H1 (cell line): ENCODE data around the gene SH2D5. TPM values are rescaled to one million over a fixed set of nuclear protein-coding genes. Genes with fewer than 3 reads are reported as not detected.

Experiments used
- CTCF ChIA-PET: fragments of 300-600 bp; sonication (Branson Sonifier 250); formaldehyde crosslinking; loops from one replicate; lab custom pipeline; 2021; ENCODE audit not compliant: partially characterized antibody; lab: Charles Lee
- POLR2A ChIA-PET: fragments of 300-600 bp; sonication (Branson Sonifier 250); formaldehyde crosslinking; loops from one replicate; lab custom pipeline; 2021; ENCODE audit warnings: inconsistent platforms; ENCODE audit not compliant: partially characterized antibody; lab: Charles Lee
- DNase-seq, 2 experiments: peaks; one replicate each; pipeline versions ENCODE4 v3.0.0 to v3.0.0-alpha.2; 2010 to 2022; ENCODE audit warnings: low spot score in 2 of 2, low read depth in 1 of 2, mixed read lengths in 1 of 2
- FAIRE-seq: peaks from 2 replicates; lab custom pipeline; 2011; peaks lifted over from hg19 to GRCh38; lab: Jason Lieb, UNC
- H2AFZ ChIP-seq: 2 replicates; pipeline ENCODE4 v1.8.1; 2012; ENCODE audit warnings: low read length, inconsistent platforms
- H2AK5ac ChIP-seq: 2 replicates; pipeline ENCODE4 v1.6.1; 2013; ENCODE audit warnings: low read depth, low read length
- H2BK120ac ChIP-seq: replicated peaks from 2 replicates; pipeline ENCODE3; 2013; ENCODE audit warnings: low read depth, low read length, inconsistent platforms
- H2BK12ac ChIP-seq: 2 replicates; pipeline ENCODE4 v1.6.1; 2013; ENCODE audit warnings: low read depth, low read length
- H2BK15ac ChIP-seq: 2 replicates; pipeline ENCODE4 v1.6.1; 2013; ENCODE audit warnings: low read length
- H2BK20ac ChIP-seq: 2 replicates; pipeline ENCODE4 v1.6.1; 2013; ENCODE audit warnings: low read length
- H2BK5ac ChIP-seq: 2 replicates; pipeline ENCODE4 v1.6.1; 2013; ENCODE audit warnings: low read depth, low read length
- H3K14ac ChIP-seq: 2 replicates; pipeline ENCODE4 v1.6.1; 2013; ENCODE audit warnings: inconsistent platforms; ENCODE audit not compliant: insufficient read length
- H3K18ac ChIP-seq: 2 replicates; pipeline ENCODE4 v1.6.1; 2013; ENCODE audit warnings: low read length; ENCODE audit errors: extremely low read depth
- H3K23ac ChIP-seq: 2 replicates; pipeline ENCODE4 v1.6.1; 2013; ENCODE audit warnings: inconsistent platforms; ENCODE audit not compliant: insufficient read length
- H3K23me2 ChIP-seq: 2 replicates; pipeline ENCODE4 v1.6.1; 2013; ENCODE audit warnings: low read depth, low read length
- H3K27ac ChIP-seq: 2 replicates; pipeline ENCODE4 v1.6.1; 2011; ENCODE audit warnings: low read depth, low read length, inconsistent platforms
- H3K27me3 ChIP-seq, 4 experiments: replicated peaks in 1 of 4; 1 replicate in 1 of 4; 2 replicates in 3 of 4; pipeline versions ENCODE4 v1.6.1 to v1.8.1; 2011 to 2013; ENCODE audit warnings: low read length in 3 of 4, mild to moderate bottlenecking in 3 of 4, inconsistent platforms in 2 of 4, mixed read lengths in 2 of 4, moderate library complexity in 1 of 4; ENCODE audit not compliant: control insufficient read depth in 3 of 4, insufficient read depth in 3 of 4; ENCODE audit errors: extremely low read depth in 1 of 4
- H3K36me3 ChIP-seq, 4 experiments: 2 replicates each; pipeline versions ENCODE4 v1.6.1 to v1.8.1; 2011 to 2013; ENCODE audit warnings: mild to moderate bottlenecking in 4 of 4, low read length in 3 of 4, moderate library complexity in 2 of 4, control low read depth in 1 of 4, inconsistent platforms in 1 of 4; ENCODE audit not compliant: insufficient read depth in 4 of 4, control insufficient read depth in 2 of 4
- H3K4ac ChIP-seq: replicated peaks from 2 replicates; pipeline ENCODE3; 2013; ENCODE audit warnings: low read length, low read depth, mixed read lengths, inconsistent platforms; ENCODE audit not compliant: insufficient read length
- H3K4me1 ChIP-seq, 4 experiments: replicated peaks in 1 of 4; 1 replicate in 1 of 4; 2 replicates in 3 of 4; pipeline versions ENCODE4 v1.6.1 to v1.8.1; 2011 to 2013; ENCODE audit warnings: low read length in 3 of 4, inconsistent platforms in 2 of 4, mixed read lengths in 1 of 4; ENCODE audit not compliant: insufficient read depth in 4 of 4, control insufficient read depth in 3 of 4
- H3K4me2 ChIP-seq, 2 experiments: 2 replicates each; pipeline versions ENCODE4 v1.6.1 to v1.8.1; 2011 to 2013; ENCODE audit warnings: low read depth in 2 of 2, low read length in 2 of 2, control low read depth in 1 of 2, inconsistent platforms in 1 of 2, mild to moderate bottlenecking in 1 of 2; ENCODE audit not compliant: insufficient read depth in 1 of 2
- H3K4me3 ChIP-seq, 4 experiments: fragments of 200-600, 300-600 bp in 1 of 4; sonication (generic), shearing (Covaris generic), sonication (Bioruptor Twin) in 1 of 4; 2 replicates each; pipeline versions ENCODE4 v1.5.1 to v1.8.1; 2011 to 2016; ENCODE audit warnings: low read length in 4 of 4, low read depth in 3 of 4, control low read depth in 2 of 4, inconsistent platforms in 2 of 4, mild to moderate bottlenecking in 2 of 4, mixed read lengths in 1 of 4, moderate library complexity in 1 of 4; ENCODE audit not compliant: insufficient read depth in 2 of 4; ENCODE audit errors: extremely low read depth in 1 of 4
- H3K56ac ChIP-seq: replicated peaks from 2 replicates; pipeline ENCODE3; 2013; ENCODE audit warnings: low read depth, mild to moderate bottlenecking, mixed read lengths, low read length, inconsistent platforms; ENCODE audit not compliant: insufficient read length
- H3K79me1 ChIP-seq: 2 replicates; pipeline ENCODE4 v1.6.1; 2013; ENCODE audit warnings: low read depth, low read length, control low read depth
- H3K79me2 ChIP-seq, 2 experiments: 2 replicates each; pipeline versions ENCODE4 v1.6.1 to v1.8.1; 2012 to 2013; ENCODE audit warnings: low read length in 2 of 2, mild to moderate bottlenecking in 2 of 2, inconsistent platforms in 1 of 2; ENCODE audit not compliant: insufficient read depth in 2 of 2, control insufficient read depth in 1 of 2
- H3K9ac ChIP-seq, 4 experiments: replicated peaks in 1 of 4; 1 replicate in 1 of 4; 2 replicates in 3 of 4; pipeline versions ENCODE4 v1.6.1 to v1.8.1; 2011 to 2013; ENCODE audit warnings: low read depth in 3 of 4, low read length in 3 of 4, control low read depth in 2 of 4, mild to moderate bottlenecking in 2 of 4, moderate library complexity in 2 of 4, inconsistent platforms in 1 of 4; ENCODE audit errors: extremely low read depth in 1 of 4
- H3K9me3 ChIP-seq, 2 experiments: 2 replicates each; pipeline versions ENCODE4 v1.6.1 to v1.8.1; 2012 to 2013; ENCODE audit warnings: mild to moderate bottlenecking in 2 of 2, moderate library complexity in 2 of 2, control low read depth in 1 of 2, inconsistent platforms in 1 of 2, low read depth in 1 of 2, low read length in 1 of 2, mixed read lengths in 1 of 2; ENCODE audit not compliant: insufficient read depth in 2 of 2
- H4K20me1 ChIP-seq, 2 experiments: replicated peaks in 1 of 2; 2 replicates each; pipeline versions ENCODE3 to v1.8.1; 2011 to 2013; ENCODE audit warnings: inconsistent platforms in 2 of 2, low read length in 2 of 2, mild to moderate bottlenecking in 1 of 2; ENCODE audit not compliant: insufficient read depth in 2 of 2, control insufficient read depth in 1 of 2
- H4K5ac ChIP-seq: 2 replicates; pipeline ENCODE4 v1.6.1; 2013; ENCODE audit warnings: low read length, low read depth, mixed read lengths, inconsistent platforms; ENCODE audit not compliant: insufficient read length
- H4K8ac ChIP-seq: 2 replicates; pipeline ENCODE4 v1.8.0; 2013; ENCODE audit warnings: mild to moderate bottlenecking, moderate library complexity, low read length, inconsistent platforms; ENCODE audit not compliant: insufficient read depth; ENCODE audit errors: extremely low read depth
- H4K91ac ChIP-seq: replicated peaks from 2 replicates; pipeline ENCODE3; 2013; ENCODE audit warnings: low read length, mixed read lengths, inconsistent platforms; ENCODE audit not compliant: insufficient read length
- POLR2A ChIP-seq, 2 experiments: IDR thresholded peaks; 1 replicate in 1 of 2; 2 replicates in 1 of 2; pipeline ENCODE4 v1.6.1; 2011; ENCODE audit warnings: low read depth in 2 of 2, low read length in 2 of 2, mild to moderate bottlenecking in 2 of 2; ENCODE audit errors: control extremely low read depth in 1 of 2
- RNF2 ChIP-seq: fragments of 200-900, 300-1000 bp; sonication (generic); IDR thresholded peaks from 2 replicates; pipeline ENCODE4 v1.7.1; 2016; ENCODE audit warnings: borderline replicate concordance, low read depth, mild to moderate bottlenecking, antibody characterized with exemption, low read length; ENCODE audit not compliant: poor library complexity, severe bottlenecking; ENCODE audit errors: missing control alignments
- SAP30 ChIP-seq: fragments of 300-600 bp; sonication (generic); IDR thresholded peaks from 2 replicates; pipeline ENCODE4 v1.7.1; 2012; ENCODE audit warnings: low read length, moderate library complexity, mild to moderate bottlenecking, inconsistent platforms; ENCODE audit not compliant: insufficient read depth, insufficient replicate concordance
- WGBS, 2 experiments: shearing (Covaris generic) in 1 of 2; methylation state at CpG; one replicate each; pipeline versions ENCODE4 v1.1.6 to v1.1.7; 2013 to 2015; ENCODE audit warnings: low lambda C conversion rate in 2 of 2, mixed read lengths in 2 of 2, inconsistent platforms in 1 of 2, low coverage in 1 of 2, missing lambda C conversion rate in 1 of 2; ENCODE audit not compliant: insufficient replicate concordance in 2 of 2, insufficient coverage in 1 of 2, insufficient read length in 1 of 2; ENCODE audit errors: extremely low coverage in 1 of 2, missing lambda C conversion rate in 1 of 2; 5-methylcytosine and 5-hydroxymethylcytosine counted together
- polyA plus RNA-seq, 7 experiments: library from polyadenylated mRNA; depleted of rRNA in 3 of 7; stranded (reverse) in 5 of 7; unstranded in 2 of 7; fragments of >200 nt in 5 of 7; fragments of 200-250 nt in 2 of 7; gene quantifications; 1 replicate in 5 of 7; 2 replicates in 1 of 7; 4 replicates in 1 of 7; pipeline versions ENCODE4 v1.2.1 to v1.2.3, GENCODE V29; 2011 to 2013; ENCODE audit warnings: missing spikeins in 2 of 7, mixed read lengths in 2 of 7
- total RNA-seq: library from RNA; stranded (reverse); fragmentation: NEBNext Ultra II Directional; extraction: Animal tissue kit (Norgen Biotek cat#: 25700); gene quantifications from 2 replicates; pipeline ENCODE4 v1.2.1, GENCODE V29; 2021

Gene SH2D5
- total and polyA plus RNA-seq, 2 of the 8 experiments (the other 6 are each of a cell fraction or from before 2014, with no cell fraction given) = 13.2 to 18.4 TPM

DNA sequence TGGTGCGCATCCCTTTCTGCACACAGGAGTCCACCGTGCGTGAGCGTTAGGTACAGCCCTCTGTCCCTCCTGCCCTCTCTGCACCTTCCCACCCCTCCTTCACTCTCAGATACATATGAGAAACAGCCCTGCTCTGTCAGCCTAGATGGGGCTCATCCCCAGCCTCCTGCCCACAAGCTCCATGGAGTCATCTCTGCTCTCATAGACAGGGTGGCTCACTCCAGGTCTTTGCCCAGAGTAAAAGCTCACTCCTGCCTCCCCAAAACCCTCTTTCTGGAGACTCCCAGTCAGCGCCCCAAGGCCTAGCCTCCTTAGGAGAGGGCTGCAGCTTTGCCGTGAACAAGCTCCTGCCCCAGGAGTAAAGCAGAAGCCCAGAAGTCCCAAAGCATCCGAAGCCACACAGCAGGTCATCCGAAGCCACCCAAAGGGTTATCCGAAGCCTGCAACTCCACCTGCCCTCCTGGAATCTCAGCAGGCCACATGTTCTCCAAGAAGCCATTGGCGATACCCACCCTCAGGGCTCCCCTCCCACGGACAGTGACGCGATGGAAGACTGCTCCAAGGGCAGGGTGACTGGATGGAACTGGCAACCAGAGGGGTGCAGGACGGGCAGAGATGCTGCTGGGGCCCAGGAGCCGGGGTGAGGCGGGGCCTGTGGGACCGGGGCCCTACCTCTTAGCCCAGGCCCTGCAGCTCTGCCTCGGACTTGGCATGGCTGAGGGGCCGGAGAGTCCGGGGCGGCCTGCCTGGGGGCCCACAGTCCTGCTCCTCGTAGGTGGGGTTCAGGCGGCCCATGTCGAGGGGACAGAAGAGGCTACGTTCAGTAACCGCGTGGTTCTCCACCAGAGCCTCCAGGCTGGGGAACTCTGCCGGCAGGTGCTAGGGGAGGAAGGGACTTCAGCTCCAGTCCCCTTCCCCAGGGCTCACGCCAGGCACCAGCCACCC is 11.1 kb downstream of the SH2D5 start:
- 83% methylated on average over 18 of the region's 29 CpGs; no CpG with 5 or more reads in 1 of the 2 experiments for WGBS, 2 experiments
- POLR2A ChIA-PET = interaction anchor here (1.3 kb wide), 1 partner anchor 11 kb away, joined by 4 read pairs; the partner anchor contains the start of gene SH2D5
- H3K9me3 ChIP-seq = no peaks in the 10 kb centered on the region; a peak in 1 of 4 replicates
- no peak overlapping the region for H3K18ac ChIP-seq
- H2AK5ac ChIP-seq = peak overlapping the region; percentile 24; the same call in 1 of the 2 replicates
- no peak overlapping the region for H4K5ac ChIP-seq
- H3K36me3 ChIP-seq = no peaks in the 10 kb centered on the region
- no peak overlapping the region for H2BK120ac ChIP-seq
- H3K9ac ChIP-seq = no peak overlapping the region
- no peak overlapping the region for H3K23ac ChIP-seq
- no peaks in the 10 kb centered on the region for H3K79me2 ChIP-seq
- no peak overlapping the region for H2BK15ac ChIP-seq
- H2BK5ac ChIP-seq = 0 out of 2 replicates have a peak overlapping the region, but pooled peaks have one; percentile 13
- no peak overlapping the region for H3K4ac ChIP-seq
- H4K91ac ChIP-seq = no peak overlapping the region
- DNase-seq (no peak), FAIRE-seq (no peak)
- no peak overlapping the region for H3K4me3 ChIP-seq
- no peak overlapping the region for H2AFZ ChIP-seq
- CTCF ChIA-PET = interaction anchor here (0.6 to 8.9 kb wide), 3 partner anchors 9 to 423 kb away, joined by 3 to 82 read pairs (median 3); no protein-coding TSS in a partner anchor
- TF ChIP-seq POLR2A (IDR thresholded peaks at IDR 0.05; ENCODE audit: control extremely low read depth in 1 of 2, low read depth in 2 of 2, low read length in 2 of 2) (no peak), RNF2 (no peak), SAP30 (no peak)
- peaks cover 0 to 5% of the 10 kb centered on the region in 2 experiments for H4K20me1 ChIP-seq
- H3K56ac ChIP-seq = no peak overlapping the region
- H4K8ac ChIP-seq = peak overlapping the region; percentile 57; the same call in 1 of the 2 replicates
- H3K14ac ChIP-seq = no peak overlapping the region
- H3K79me1 ChIP-seq = no peaks in the 10 kb centered on the region
- H3K4me1 ChIP-seq = peaks cover 0 to 9% (median under 1%) of the 10 kb centered on the region in 4 experiments; a peak in 5 of 7 replicates
- H3K23me2 ChIP-seq = peaks cover 4% of the 10 kb centered on the region; the same call in 1 of the 2 replicates
- no peak overlapping the region for H3K4me2 ChIP-seq
- H3K27me3 ChIP-seq = peaks cover 0 to 22% (median 10%) of the 10 kb centered on the region in 4 experiments; a peak in 6 of 7 replicates
- no peak overlapping the region for H2BK20ac ChIP-seq
- H2BK12ac ChIP-seq = peak overlapping the region; percentile 17; the same call in 1 of the 2 replicates
- no peak overlapping the region for H3K27ac ChIP-seq
